Measurements from ENCODE around the gene AGFG1. TPM values are rescaled to one million over a fixed set of nuclear protein-coding genes. Genes with fewer than 3 reads are reported as not detected.
"Not testable (repeated sequence)": the region's sequence is repeated elsewhere in the genome, so short reads cannot be mapped to it uniquely, and the experiment has no call there.

The AGFG1 gene
- total RNA-seq, 1 donor from 2014 or later: 75.1 TPM

DNA sequence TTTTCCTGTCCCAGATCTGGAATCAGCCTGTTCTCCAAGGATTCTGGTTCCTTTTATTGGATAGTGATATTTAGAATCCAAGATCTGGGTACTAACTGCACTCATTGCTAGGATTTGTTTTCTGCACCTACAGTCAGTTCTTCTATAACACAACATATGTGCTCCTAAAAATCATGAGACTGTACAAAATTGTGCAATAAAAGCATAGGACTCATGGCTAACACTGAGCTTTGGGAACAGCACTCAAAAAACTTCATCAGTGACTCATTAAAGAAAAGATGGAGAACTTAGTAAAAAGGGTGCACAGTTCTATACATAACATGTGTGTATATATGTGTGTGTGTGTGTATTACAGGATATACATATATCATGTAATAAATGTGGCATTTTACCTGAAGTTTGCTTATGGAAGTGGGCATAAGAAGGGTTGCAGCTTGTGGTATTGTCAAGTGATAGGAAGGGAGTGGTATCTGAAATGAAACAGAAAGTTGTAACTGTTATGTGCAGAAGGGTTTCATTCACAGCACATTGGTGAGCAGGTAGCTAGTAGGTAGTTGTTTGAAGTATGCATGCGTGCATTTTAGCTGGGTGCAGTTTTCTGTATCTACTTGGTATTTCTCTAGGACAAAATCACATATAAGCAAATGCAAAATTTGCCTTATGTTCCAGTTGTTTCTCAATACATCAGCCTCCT is 120.9 kb downstream of the AGFG1 start:
- no peak for TF ChIP-seq CTCF (IDR thresholded peaks at IDR 0.05; ENCODE audit: insufficient read depth, low read length, poor library complexity, severe bottlenecking)
- H3K27me3 ChIP-seq (ENCODE audit: control insufficient read depth, insufficient read depth, low read length): no peaks in the 10 kb centered on the region
- H3K4me3 ChIP-seq (ENCODE audit: low read depth, low read length): no peak overlapping the region
- no peaks in the 10 kb centered on the region for H3K36me3 ChIP-seq (ENCODE audit: control insufficient read depth, insufficient read depth, low read length)
- no peak for DNase-seq (ENCODE audit: low read depth)

GRCh38 chr2:227595797-227596196 is 123.8 kb downstream of the AGFG1 start:
- TF ChIP-seq CTCF (IDR thresholded peaks at IDR 0.05; ENCODE audit: insufficient read depth, low read length, poor library complexity, severe bottlenecking): no peak
- no peaks in the 10 kb centered on the region for H3K36me3 ChIP-seq (ENCODE audit: control insufficient read depth, insufficient read depth, low read length)

DNA sequence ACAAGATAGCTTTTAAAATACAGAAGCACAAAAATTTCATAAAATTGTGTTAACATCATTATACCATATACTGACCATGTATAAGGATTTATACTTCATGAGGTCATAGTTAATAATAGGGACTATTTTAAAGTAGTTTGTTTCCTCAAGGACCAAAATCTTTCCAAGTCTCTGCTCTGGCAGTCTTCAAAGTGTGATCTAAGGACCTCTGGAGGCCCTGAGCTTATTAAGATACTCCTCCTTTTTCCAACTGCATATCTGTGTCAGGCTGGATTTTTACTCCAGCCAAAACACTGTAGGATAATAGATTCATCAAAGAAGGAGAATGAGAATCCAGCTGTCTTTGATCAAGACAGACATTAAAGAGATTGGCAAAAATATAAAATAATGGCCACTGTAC is 125.1 kb downstream of the AGFG1 start:
- H3K36me3 ChIP-seq (ENCODE audit: control insufficient read depth, insufficient read depth, low read length): no peaks in the 10 kb centered on the region
- DNase-seq (ENCODE audit: low read depth): no peak
- no peaks in the 10 kb centered on the region for H3K27me3 ChIP-seq (ENCODE audit: control insufficient read depth, insufficient read depth, low read length)
- TF ChIP-seq CTCF (IDR thresholded peaks at IDR 0.05; ENCODE audit: insufficient read depth, low read length, poor library complexity, severe bottlenecking): no peak
- no peak overlapping the region for H3K4me3 ChIP-seq (ENCODE audit: low read depth, low read length)

More at GRCh38 chr2:227595797-227596196, 123.8 kb downstream of the AGFG1 start:
- no peak for DNase-seq (ENCODE audit: low read depth)
- Histone ChIP-seq H3K27me3 (ENCODE audit: control insufficient read depth, insufficient read depth, low read length) (no peaks in the 10 kb centered on the region), H3K4me3 (ENCODE audit: low read depth, low read length) (no peak overlapping the region)

GRCh38 chr2:227597998-227598397 is 126.0 kb downstream of the AGFG1 start:
- peak; percentile 7 for DNase-seq (ENCODE audit: low read depth)
- TF ChIP-seq CTCF (IDR thresholded peaks at IDR 0.05; ENCODE audit: insufficient read depth, low read length, poor library complexity, severe bottlenecking): no peak
- Histone ChIP-seq H3K4me3 (ENCODE audit: low read depth, low read length) (no peak overlapping the region), H3K27me3 (ENCODE audit: control insufficient read depth, insufficient read depth, low read length) (no peaks in the 10 kb centered on the region), H3K36me3 (ENCODE audit: control insufficient read depth, insufficient read depth, low read length) (no peaks in the 10 kb centered on the region)

DNA sequence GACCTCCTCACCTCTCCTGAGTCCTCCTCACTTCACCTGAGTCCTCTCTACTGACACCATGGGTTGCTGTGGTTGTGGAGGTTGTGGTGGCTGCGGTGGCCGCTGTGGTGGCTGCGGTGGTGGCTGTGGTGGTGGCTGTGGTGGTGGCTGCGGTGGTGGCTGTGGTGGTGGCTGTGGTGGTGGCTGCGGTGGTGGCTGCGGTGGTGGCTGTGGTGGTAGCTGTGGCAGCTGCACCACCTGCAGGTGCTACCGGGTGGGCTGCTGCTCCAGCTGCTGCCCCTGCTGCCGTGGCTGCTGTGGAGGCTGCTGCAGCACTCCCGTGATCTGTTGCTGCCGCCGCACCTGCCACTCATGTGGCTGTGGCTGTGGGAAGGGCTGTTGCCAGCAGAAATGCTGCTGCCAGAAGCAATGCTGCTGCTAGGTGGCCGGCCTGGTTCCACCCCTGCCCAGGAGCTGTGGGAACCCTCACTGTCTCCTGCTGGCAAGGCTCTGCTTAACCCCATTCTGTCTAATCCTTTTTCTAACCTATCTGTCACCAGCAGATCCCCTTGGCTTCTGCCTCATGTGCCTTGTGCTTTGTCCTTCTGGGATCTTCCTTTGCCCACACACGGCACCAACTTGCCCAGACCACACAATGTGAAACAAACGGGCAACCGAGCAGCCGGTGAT is 127.0 kb downstream of the AGFG1 start, which contains the start of gene SCYGR2:
SCYGR2 (plus strand) TSS at position 59 of the 669 bp plus-strand sequence; CDS start at position 59, 0 bp downstream.
- not testable (repeated sequence) for H3K36me3 ChIP-seq (ENCODE audit: control insufficient read depth, insufficient read depth, low read length); H3K4me3 ChIP-seq (ENCODE audit: low read depth, low read length); H3K27me3 ChIP-seq (ENCODE audit: control insufficient read depth, insufficient read depth, low read length); DNase-seq (ENCODE audit: low read depth)

GRCh38 chr2:227602358-227602757 is 130.4 kb downstream of the AGFG1 start:
- Histone ChIP-seq H3K36me3 (ENCODE audit: control insufficient read depth, insufficient read depth, low read length) (no peaks in the 10 kb centered on the region), H3K4me3 (ENCODE audit: low read depth, low read length) (no peak overlapping the region), H3K27me3 (ENCODE audit: control insufficient read depth, insufficient read depth, low read length) (no peaks in the 10 kb centered on the region)
- no peak for DNase-seq (ENCODE audit: low read depth)
- no peak for TF ChIP-seq CTCF (IDR thresholded peaks at IDR 0.05; ENCODE audit: insufficient read depth, low read length, poor library complexity, severe bottlenecking)
